ENCODE data around the gene RASD1.
A peak's percentile ranks its signal among the peaks of the same experiment; 100 is the strongest.

RASD1 gene

DNA sequence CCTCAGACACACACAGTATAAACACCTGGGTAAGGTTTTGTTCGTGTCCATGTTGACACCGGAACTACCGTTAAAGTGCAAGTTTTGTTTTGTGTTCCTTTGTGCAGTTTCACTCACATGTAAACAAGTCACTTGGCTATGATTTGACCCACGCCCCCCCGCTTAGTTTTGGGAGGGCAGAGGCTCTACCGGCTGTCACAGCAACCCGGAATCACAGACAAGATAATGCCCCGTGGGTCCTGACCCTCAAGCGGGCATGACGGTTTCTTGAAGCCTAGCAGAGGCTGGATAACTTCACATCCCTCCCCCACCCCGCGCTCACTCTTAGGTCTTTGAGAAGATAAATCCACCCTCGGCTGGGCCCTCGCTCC, 1.7 kb downstream of the RASD1 start:
- peak overlapping the region; percentile 43 for H3K4me3 ChIP-seq (ENCODE audit: low read depth, low read length)
- peak; percentile 11 for DNase-seq (ENCODE audit: low read depth)
- TF ChIP-seq, protein P1, sequence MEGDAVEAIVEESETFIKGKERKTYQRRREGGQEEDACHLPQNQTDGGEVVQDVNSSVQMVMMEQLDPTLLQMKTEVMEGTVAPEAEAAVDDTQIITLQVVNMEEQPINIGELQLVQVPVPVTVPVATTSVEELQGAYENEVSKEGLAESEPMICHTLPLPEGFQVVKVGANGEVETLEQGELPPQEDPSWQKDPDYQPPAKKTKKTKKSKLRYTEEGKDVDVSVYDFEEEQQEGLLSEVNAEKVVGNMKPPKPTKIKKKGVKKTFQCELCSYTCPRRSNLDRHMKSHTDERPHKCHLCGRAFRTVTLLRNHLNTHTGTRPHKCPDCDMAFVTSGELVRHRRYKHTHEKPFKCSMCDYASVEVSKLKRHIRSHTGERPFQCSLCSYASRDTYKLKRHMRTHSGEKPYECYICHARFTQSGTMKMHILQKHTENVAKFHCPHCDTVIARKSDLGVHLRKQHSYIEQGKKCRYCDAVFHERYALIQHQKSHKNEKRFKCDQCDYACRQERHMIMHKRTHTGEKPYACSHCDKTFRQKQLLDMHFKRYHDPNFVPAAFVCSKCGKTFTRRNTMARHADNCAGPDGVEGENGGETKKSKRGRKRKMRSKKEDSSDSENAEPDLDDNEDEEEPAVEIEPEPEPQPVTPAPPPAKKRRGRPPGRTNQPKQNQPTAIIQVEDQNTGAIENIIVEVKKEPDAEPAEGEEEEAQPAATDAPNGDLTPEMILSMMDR (conservative IDR thresholded peaks at IDR 0.05; ENCODE audit: low read depth, low read length): no peak

DNA sequence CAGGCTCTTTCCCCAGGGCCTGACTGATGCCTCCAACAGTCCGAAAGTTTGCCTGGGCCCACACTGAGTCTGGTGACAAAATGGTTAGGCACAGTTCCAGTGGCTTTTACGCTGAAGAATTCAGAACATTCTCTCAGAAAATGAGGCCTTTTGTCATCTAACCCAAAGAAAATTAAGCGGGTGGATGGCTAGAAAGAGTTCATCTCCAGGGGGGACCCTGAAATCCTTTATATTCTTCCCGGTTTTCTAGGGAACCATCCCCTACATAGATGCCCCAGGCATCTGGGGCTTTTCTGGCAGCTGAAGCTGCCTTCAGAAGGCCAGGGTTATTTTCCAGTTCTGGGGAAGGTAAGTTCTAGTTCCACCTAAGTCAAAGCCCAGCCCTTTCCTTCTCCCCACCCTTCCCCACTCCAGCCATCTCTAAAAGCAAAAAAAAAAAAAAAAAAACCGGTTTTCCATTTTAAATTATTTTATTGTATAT, 2.2 kb downstream of the RASD1 start:
- H3K4me3 ChIP-seq (ENCODE audit: low read depth, low read length): no peak overlapping the region
- TF ChIP-seq, protein P1 (conservative IDR thresholded peaks at IDR 0.05; ENCODE audit: low read depth, low read length): no peak
- DNase-seq (ENCODE audit: low read depth): no peak

DNA sequence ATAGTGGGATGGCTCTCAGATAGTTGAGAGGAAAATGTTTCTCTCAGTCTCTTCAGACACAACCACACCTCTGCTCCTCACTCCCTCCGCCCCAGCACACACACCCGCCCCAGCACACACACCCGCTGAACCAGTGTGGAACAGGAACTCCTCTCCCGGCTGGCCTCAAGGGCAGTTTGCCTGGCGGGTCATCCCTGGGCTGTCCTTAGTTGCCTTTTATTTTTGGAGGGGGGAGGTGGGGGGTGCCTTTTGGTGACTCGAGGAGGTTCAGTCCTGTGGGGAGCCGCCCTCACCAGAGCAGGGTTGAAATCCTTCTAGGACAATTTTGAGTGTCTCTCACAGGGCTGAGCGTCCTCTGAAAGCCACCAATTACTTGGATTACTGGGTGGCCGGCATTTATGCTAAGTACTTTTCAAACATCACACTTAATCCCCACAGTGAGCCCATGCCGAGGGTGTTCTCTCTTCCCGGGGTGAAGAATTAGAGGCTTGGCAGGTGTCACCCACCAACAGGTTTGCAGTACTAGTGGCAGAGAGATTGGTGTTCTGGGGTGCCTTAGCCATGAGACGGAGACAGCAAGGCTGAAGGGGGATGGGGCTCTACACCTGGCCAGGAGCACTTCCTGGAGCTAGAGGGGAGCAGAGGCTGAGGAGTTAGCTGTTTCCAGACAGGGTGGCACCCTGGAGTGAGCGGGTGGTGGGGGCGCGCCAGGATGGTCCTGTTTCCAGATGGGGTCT, 2.8 kb downstream of the RASD1 start:
- TF ChIP-seq, protein P1 (conservative IDR thresholded peaks at IDR 0.05; ENCODE audit: low read depth, low read length): no peak
- H3K4me3 ChIP-seq (ENCODE audit: low read depth, low read length): no peak overlapping the region
- DNase-seq (ENCODE audit: low read depth): no peak

DNA sequence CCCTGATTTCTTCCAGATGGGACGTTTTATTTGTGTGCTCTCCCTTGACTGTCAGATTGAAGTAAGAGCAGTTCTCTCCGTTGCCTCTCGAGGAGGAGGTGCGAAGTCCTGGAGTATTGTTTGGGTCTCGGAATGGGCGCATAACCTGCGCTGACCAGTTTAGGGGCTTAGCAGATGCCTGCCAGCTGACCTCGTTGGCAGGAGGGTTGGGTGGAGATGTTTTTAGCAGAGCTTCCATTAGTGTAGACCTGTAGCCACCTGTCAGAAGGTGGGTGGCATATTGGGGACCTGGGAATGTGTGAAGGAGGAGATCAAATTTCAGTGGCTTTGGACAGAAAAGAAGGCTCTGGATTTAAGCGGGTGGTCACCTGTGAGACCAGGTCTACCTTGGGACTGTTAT, 3.6 kb downstream of the RASD1 start:
- TF ChIP-seq, protein P1 (conservative IDR thresholded peaks at IDR 0.05; ENCODE audit: low read depth, low read length): no peak
- no peak overlapping the region for H3K4me3 ChIP-seq (ENCODE audit: low read depth, low read length)
- no peak for DNase-seq (ENCODE audit: low read depth)

DNA sequence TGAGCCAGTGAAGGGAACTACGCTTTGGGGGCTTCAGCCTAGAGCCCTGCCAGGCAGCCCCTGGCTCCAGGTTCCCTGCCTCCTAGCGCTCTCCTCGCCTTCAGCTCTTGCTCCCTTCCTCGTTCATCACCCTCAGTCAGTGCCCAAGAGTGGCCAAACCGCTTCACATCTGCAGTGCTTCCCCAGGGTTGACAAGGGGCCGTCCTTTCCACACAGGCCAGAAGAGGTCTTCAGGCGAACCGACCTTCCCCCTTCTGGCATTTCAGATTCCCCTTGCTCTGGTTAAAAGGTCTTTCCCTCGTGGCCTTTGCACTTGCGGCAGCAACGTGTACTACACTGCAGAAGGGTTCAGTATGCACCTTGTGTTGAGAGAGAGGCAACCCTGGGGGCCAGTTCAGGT, 4.1 kb downstream of the RASD1 start:
- H3K4me3 ChIP-seq (ENCODE audit: low read depth, low read length): no peak overlapping the region
- DNase-seq (ENCODE audit: low read depth): no peak
- TF ChIP-seq, protein P1 (conservative IDR thresholded peaks at IDR 0.05; ENCODE audit: low read depth, low read length): no peak

DNA sequence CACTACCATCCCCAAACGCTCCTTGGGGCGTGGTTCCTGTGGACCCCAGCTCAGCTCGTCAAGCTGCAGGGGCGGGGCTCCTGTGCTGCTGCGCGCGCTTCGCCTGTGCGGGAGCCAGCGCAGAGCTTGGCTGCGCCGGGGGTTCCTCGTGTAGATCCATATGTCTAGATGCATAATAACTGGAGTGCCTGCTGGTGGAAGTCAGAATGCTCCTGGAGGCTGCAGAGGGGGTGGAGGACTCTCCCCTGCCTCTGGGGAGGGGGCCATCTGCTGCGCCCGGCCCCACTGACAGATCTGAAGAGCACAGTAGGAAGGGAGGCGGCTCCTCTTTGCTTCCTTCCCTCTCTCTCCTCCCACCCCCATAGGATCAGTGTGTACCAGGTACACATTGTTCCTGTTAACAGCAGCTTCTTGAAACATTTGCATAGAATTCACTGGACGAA, 4.6 kb downstream of the RASD1 start:
- DNase-seq (ENCODE audit: low read depth): no peak
- TF ChIP-seq, protein P1 (conservative IDR thresholded peaks at IDR 0.05; ENCODE audit: low read depth, low read length): no peak
- H3K4me3 ChIP-seq (ENCODE audit: low read depth, low read length): no peak overlapping the region

DNA sequence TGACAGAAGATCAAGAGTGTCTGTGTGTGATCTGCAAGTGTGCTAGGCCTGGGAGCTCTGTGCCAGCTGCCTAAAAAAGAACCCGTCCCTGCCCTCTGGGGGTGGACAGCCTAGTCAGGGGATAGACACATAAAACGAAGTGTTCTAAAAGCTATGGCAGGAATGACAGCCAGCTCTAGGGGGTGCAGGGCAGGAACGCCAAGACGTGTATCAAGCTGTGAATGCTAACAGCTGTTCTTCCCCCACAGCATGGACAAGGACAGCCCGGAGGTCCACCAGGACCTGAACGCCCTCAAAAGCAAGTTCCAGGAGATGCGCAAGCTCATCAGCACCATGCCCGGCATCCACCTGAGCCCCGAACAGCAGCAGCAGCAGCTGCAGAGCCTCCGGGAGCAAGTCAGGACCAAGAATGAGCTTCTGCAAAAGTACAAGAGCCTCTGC, 5.1 kb downstream of the RASD1 start:
- DNase-seq (ENCODE audit: low read depth): no peak
- TF ChIP-seq, protein P1 (conservative IDR thresholded peaks at IDR 0.05; ENCODE audit: low read depth, low read length): no peak

More for the DNA sequence above, 5.1 kb downstream of the RASD1 start:
- no peak overlapping the region for H3K4me3 ChIP-seq (ENCODE audit: low read depth, low read length)
